A549 (cell line): ENCODE data around the gene STIP1. TPM values are rescaled to one million over a fixed set of nuclear protein-coding genes. Genes with fewer than 3 reads are reported as not detected.

Experiments
- ATAC-seq, 2 experiments: fragments of 200-7000 bp in 1 of 2; fragments of >200 bp in 1 of 2; cut with Nextera tagmentation in 1 of 2; cut with Tn5 transposase in 1 of 2; 3 replicates each; pipeline versions ENCODE4 v1.8.0 to v1.9.1; 2018 to 2020; ENCODE audit warnings: mild to moderate bottlenecking in 1 of 2, moderate library complexity in 1 of 2
- CTCF ChIA-PET: fragments of 300-600 bp; sonication (Branson Sonifier 250); formaldehyde crosslinking; extraction: SDS; loops from one replicate; lab custom pipeline; 2021; ENCODE audit warnings: antibody characterized with exemption, inconsistent platforms; lab: Yijun Ruan, JAX
- POLR2A ChIA-PET: fragments of 350-600 bp; formaldehyde crosslinking; extraction: SDS; loops from one replicate; lab custom pipeline; 2021; ENCODE audit warnings: antibody characterized with exemption, inconsistent platforms; lab: Yijun Ruan, JAX
- DNase-seq, 2 experiments: peaks; one replicate each; pipeline versions ENCODE4 v3.0.0 to v3.0.0-alpha.2; 2011 to 2016; ENCODE audit warnings: low read depth in 1 of 2, low spot score in 1 of 2
- FAIRE-seq: peaks from 2 replicates; lab custom pipeline; 2011; peaks lifted over from hg19 to GRCh38; lab: Jason Lieb, UNC
- H3K27ac ChIP-seq, 2 experiments: fragments of >200 bp; sonication (Bioruptor Twin); formaldehyde crosslinking; 3 replicates each; pipeline ENCODE4 v1.5.1; 2016 to 2017
- H3K4me1 ChIP-seq: fragments of >200 bp; sonication (Bioruptor Twin); formaldehyde crosslinking; 3 replicates; pipeline ENCODE4 v1.6.1; 2016
- H3K4me2 ChIP-seq: fragments of >200 bp; sonication (Bioruptor Twin); formaldehyde crosslinking; 3 replicates; pipeline ENCODE4 v1.6.1; 2016
- H3K4me3 ChIP-seq: fragments of >200 bp; sonication (Bioruptor Twin); formaldehyde crosslinking; 3 replicates; pipeline ENCODE4 v1.5.1; 2016
- H3K9me3 ChIP-seq: fragments of >200 bp; sonication (Bioruptor Twin); formaldehyde crosslinking; 3 replicates; pipeline ENCODE4 v1.6.1; 2016
- BCL3 ChIP-seq: fragments of >200 bp; sonication (Bioruptor Twin); formaldehyde crosslinking; IDR thresholded peaks from 3 replicates; pipeline ENCODE4 v1.6.1; 2016
- BHLHE40 ChIP-seq: IDR thresholded peaks from 2 replicates; pipeline ENCODE4 v1.6.1; 2012; ENCODE audit warnings: low read depth, low read length, inconsistent platforms
- CBX8 ChIP-seq: fragments of 200-600 bp; sonication (generic); IDR thresholded peaks from 2 replicates; pipeline ENCODE4 v1.6.1; 2016
- CTCF ChIP-seq: fragments of >200 bp; sonication (Bioruptor Twin); formaldehyde crosslinking; IDR thresholded peaks from 3 replicates; pipeline ENCODE4 v1.5.1; 2016
- ESRRA ChIP-seq: fragments of 150-350 bp; IDR thresholded peaks from 2 replicates; pipeline ENCODE4 v1.6.1; 2014; ENCODE audit warnings: mild to moderate bottlenecking, low read length, borderline replicate concordance
- FOSB ChIP-seq: fragments of 250-450 bp; sonication (Bioruptor Pico); IDR thresholded peaks from 2 replicates; pipeline ENCODE4 v1.5.0; 2020; ENCODE audit warnings: mild to moderate bottlenecking, moderate library complexity
- GATA3 ChIP-seq: IDR thresholded peaks from 2 replicates; pipeline ENCODE4 v1.6.1; 2012; ENCODE audit warnings: borderline replicate concordance
- HEYL ChIP-seq: fragments of 250-450 bp; sonication (Bioruptor Pico); IDR thresholded peaks from 2 replicates; pipeline ENCODE4 v1.8.0; 2021; ENCODE audit warnings: mild to moderate bottlenecking, moderate library complexity
- HOXB13 ChIP-seq: fragments of 250-450 bp; sonication (Bioruptor Pico); IDR thresholded peaks from 2 replicates; pipeline ENCODE4 v1.5.0; 2020; ENCODE audit warnings: low read depth, mild to moderate bottlenecking, moderate library complexity
- HOXB5 ChIP-seq: fragments of 250-450 bp; sonication (Bioruptor Pico); IDR thresholded peaks from 2 replicates; pipeline ENCODE4 v1.5.0; 2020; ENCODE audit warnings: mild to moderate bottlenecking, moderate library complexity
- KDM1A ChIP-seq: fragments of 200-600 bp; sonication (generic); IDR thresholded peaks from 2 replicates; pipeline ENCODE4 v1.6.1; 2016; ENCODE audit warnings: low read depth, mild to moderate bottlenecking
- MAFK ChIP-seq: fragments of 450-650 bp; IDR thresholded peaks from 2 replicates; pipeline ENCODE4 v1.6.1; 2014; ENCODE audit not compliant: partially characterized antibody
- MAZ ChIP-seq: fragments of 150-350 bp; IDR thresholded peaks from 2 replicates; pipeline ENCODE4 v1.6.1; 2014; ENCODE audit warnings: antibody characterized with exemption, low read depth, low read length, borderline replicate concordance
- POLR2A ChIP-seq: IDR thresholded peaks from 2 replicates; pipeline ENCODE4 v1.6.1; 2012; ENCODE audit warnings: mild to moderate bottlenecking, low read length
- REST ChIP-seq: fragments of 200-600 bp; sonication (generic); IDR thresholded peaks from 2 replicates; pipeline ENCODE4 v1.6.1; 2016; ENCODE audit warnings: antibody characterized with exemption, mild to moderate bottlenecking, moderate library complexity
- RFX5 ChIP-seq: fragments of 450-650 bp; IDR thresholded peaks from 2 replicates; pipeline ENCODE4 v1.7.1; 2014; ENCODE audit warnings: antibody characterized with exemption, mild to moderate bottlenecking, moderate library complexity
- TFCP2L1 ChIP-seq: fragments of 250-450 bp; sonication (Bioruptor Pico); IDR thresholded peaks from 2 replicates; pipeline ENCODE4 v1.5.0; 2021; ENCODE audit warnings: mild to moderate bottlenecking
- ZC3H11A ChIP-seq: fragments of 450-650 bp; IDR thresholded peaks from 2 replicates; pipeline ENCODE4 v1.6.1; 2014; ENCODE audit warnings: antibody characterized with exemption, mild to moderate bottlenecking
- ZFP36 ChIP-seq: fragments of 450-650 bp; IDR thresholded peaks from 2 replicates; pipeline ENCODE4 v1.6.1; 2014; ENCODE audit warnings: borderline replicate concordance; ENCODE audit not compliant: partially characterized antibody
- WGBS: methylation state at CpG from one replicate; pipeline ENCODE4 v1.1.6; 2017; ENCODE audit errors: missing lambda C conversion rate; 5-methylcytosine and 5-hydroxymethylcytosine counted together
- polyA plus RNA-seq, 4 experiments: library from polyadenylated mRNA; depleted of rRNA in 3 of 4; stranded (reverse); fragments of >200 nt; fragmentation: RNase III in 1 of 4; extraction: RNeasy Plus Mini Kit Qiagen cat#74134 plus additional on column Dnase treatment in 1 of 4; gene quantifications; 2 replicates in 3 of 4; 3 replicates in 1 of 4; pipeline ENCODE4 v1.2.3, GENCODE V29; 2011 to 2017

STIP1 gene
- polyA plus RNA-seq, 2 of the 4 experiments (the other 2 are of a cell fraction), result 288 to 297 TPM

GRCh38 chr11:64164392-64165312, 21.3 kb upstream of the STIP1 start:
- Histone ChIP-seq H3K27ac (peak overlapping the region; percentile 85 to 98), H3K4me3 (peak overlapping the region; percentile 81), H3K4me2 (peak overlapping the region; percentile 84), H3K9me3 (no peaks in the 10 kb centered on the region), H3K4me1 (peaks cover 14% of the 10 kb centered on the region)
- ATAC-seq (no peak; a peak in 1 of 6 replicates), DNase-seq (no peak)
- POLR2A ChIA-PET, result interaction anchor here (0.5 to 4.0 kb wide), 3 partner anchors 17 to 77 kb away, joined by 3 to 22 read pairs (median 3); partner anchors contain the start of genes FKBP2 and STIP1
- CTCF ChIA-PET, result interaction anchor here (0.9 to 5.7 kb wide), 6 partner anchors 14 to 219 kb away, joined by 3 to 68 read pairs (median 4); partner anchors contain the start of gene STIP1
- no peak for TF ChIP-seq CBX8
- TF ChIP-seq HEYL (CRISPR knock-in tag), result no peak
- TF ChIP-seq KDM1A, result no peak
- no peak for TF ChIP-seq FOSB (CRISPR knock-in tag)
- no peak for TF ChIP-seq HOXB5
- no peak for TF ChIP-seq RFX5
- TF ChIP-seq, all 56 proteins: peak for 0
- no peak for FAIRE-seq
- 88% methylated on average over 18 of the region's 20 CpGs for WGBS

- POLR2A ChIA-PET, result interaction anchor here (0.5 to 4.0 kb wide), 4 partner anchors 16 to 76 kb away, joined by 3 to 22 read pairs (median 4); partner anchors contain the start of genes FKBP2 and STIP1
- H3K4me3 ChIP-seq, result peak overlapping the region; percentile 81
- no peak for FAIRE-seq
- H3K4me1 ChIP-seq, result peaks cover 14% of the 10 kb centered on the region
- ATAC-seq, result peak; percentile 54 to 65
- peak; percentile 29 to 48 for DNase-seq
- peak overlapping the region; percentile 85 to 98 for H3K27ac ChIP-seq
- no peaks in the 10 kb centered on the region for H3K9me3 ChIP-seq
- WGBS, result no CpG with 5 or more reads among the region's 32 CpGs
- TF ChIP-seq CTCF (peak; percentile 18; the same call in 2 of the 3 replicates), GATA3 (no peak)
- TF ChIP-seq, all 56 proteins: peak for 1
- peak overlapping the region; percentile 84 for H3K4me2 ChIP-seq
- CTCF ChIA-PET, result interaction anchor here (1.1 to 5.7 kb wide), 4 partner anchors 14 to 19 kb away, joined by 3 to 68 read pairs (median 7); partner anchors contain the start of gene STIP1
Measured at GRCh38 chr11:64165481-64165841, 20.5 kb upstream of the STIP1 start.

- ATAC-seq, result peak; percentile 91 to 95
- Histone ChIP-seq H3K9me3 (no peaks in the 10 kb centered on the region), H3K4me3 (peak within 1 kb of the TSS; percentile 81), H3K27ac (peak within 1 kb of the TSS; percentile 85 to 98), H3K4me1 (peaks cover 14% of the 10 kb centered on the region), H3K4me2 (peak within 1 kb of the TSS; percentile 84)
- no peak for FAIRE-seq
- ChIA-PET POLR2A (interaction anchor here (1.3 to 4.0 kb wide), 3 partner anchors 15 to 75 kb away, joined by 3 to 22 read pairs (median 5); partner anchors contain the start of genes FKBP2 and STIP1), CTCF (interaction anchor here (1.1 to 5.7 kb wide), 3 partner anchors 15 to 19 kb away, joined by 3 to 68 read pairs (median 10); partner anchors contain the start of gene STIP1)
- peak; percentile 79 to 91 for DNase-seq
- 0% methylated on average over 13 of the region's 92 CpGs for WGBS
- TF ChIP-seq HOXB13, result no peak
- no peak for TF ChIP-seq MAFK
- TF ChIP-seq BHLHE40, result peak; percentile 30; the same call in 1 of the 2 replicates
- no peak for TF ChIP-seq ESRRA
- TF ChIP-seq CTCF, result no peak; the same call in 2 of the 3 replicates
- TF ChIP-seq TFCP2L1 (CRISPR knock-in tag), result 0 out of 2 replicates have a peak, but pooled peaks have one; percentile 63
- TF ChIP-seq ZFP36, result no peak
- no peak for TF ChIP-seq MAZ
- TF ChIP-seq POLR2A, result peak; percentile 45
- TF ChIP-seq ZC3H11A, result no peak
- TF ChIP-seq REST, result no peak
- peak; percentile 72; the same call in 2 of the 3 replicates for TF ChIP-seq BCL3
Measured at GRCh38 chr11:64165842-64166635, 19.9 kb upstream of the STIP1 start, which contains the start of gene MACROD1. TSS of gene MACROD1 (minus strand) at chr11:64166113. CDS start at chr11:64165994, 119 bp downstream.
